H54 (cell line): Measurements from ENCODE around the gene FRMD4A.

Experiments
- DNase-seq: peaks from one replicate; pipeline ENCODE4 v3.0.0; 2011; ENCODE audit warnings: low spot score, mixed read lengths; ENCODE audit not compliant: insufficient read length
- FAIRE-seq: peaks from 3 replicates; lab custom pipeline; 2011; peaks lifted over from hg19 to GRCh38; lab: Jason Lieb, UNC
- POLR2A ChIP-seq: IDR thresholded peaks from 2 replicates; pipeline ENCODE4 v1.6.1; 2011; ENCODE audit warnings: low read depth, mild to moderate bottlenecking, low read length

FRMD4A gene

DNA sequence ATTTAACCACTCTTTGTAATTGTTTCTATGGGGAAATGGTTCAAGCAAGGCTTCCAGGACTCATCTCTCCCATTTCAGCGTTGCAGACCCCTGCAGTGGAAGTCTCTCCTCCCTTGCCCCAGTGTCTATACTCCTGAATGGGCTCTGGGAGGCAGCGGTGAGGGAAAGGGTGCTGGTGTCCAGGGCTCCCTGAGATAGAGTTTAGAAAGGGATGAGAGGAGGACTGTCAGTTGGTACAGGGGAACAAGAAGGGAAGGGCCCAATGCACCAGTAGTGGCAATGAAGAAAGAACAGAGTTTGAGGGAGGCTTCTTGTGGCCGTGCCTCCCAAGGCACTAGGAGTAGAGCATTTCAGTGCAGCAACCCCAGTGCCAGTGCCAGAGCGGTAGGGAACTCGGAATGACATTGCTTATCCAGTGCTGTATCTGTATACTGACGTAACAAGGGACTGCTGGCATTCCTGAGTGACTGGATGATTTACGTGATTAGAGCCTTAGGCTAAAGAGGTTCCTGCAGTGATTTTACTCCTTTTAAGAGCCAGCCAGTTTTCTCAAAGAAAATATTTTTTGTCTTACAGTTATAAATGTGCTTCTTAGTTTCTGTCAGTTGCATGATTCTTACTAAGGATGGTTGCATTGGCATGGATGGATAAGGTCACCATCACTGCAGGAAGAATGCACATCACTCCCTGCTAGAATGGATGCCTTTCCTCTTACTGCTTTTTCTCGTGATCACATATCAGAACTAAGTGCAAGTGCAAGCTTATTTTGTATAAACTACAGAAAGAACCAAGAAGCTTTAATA lies 716.0 kb downstream of the FRMD4A start:
- peak; percentile 52 for DNase-seq
- TF ChIP-seq POLR2A, result no peak
- peak; percentile 98 for FAIRE-seq

DNA sequence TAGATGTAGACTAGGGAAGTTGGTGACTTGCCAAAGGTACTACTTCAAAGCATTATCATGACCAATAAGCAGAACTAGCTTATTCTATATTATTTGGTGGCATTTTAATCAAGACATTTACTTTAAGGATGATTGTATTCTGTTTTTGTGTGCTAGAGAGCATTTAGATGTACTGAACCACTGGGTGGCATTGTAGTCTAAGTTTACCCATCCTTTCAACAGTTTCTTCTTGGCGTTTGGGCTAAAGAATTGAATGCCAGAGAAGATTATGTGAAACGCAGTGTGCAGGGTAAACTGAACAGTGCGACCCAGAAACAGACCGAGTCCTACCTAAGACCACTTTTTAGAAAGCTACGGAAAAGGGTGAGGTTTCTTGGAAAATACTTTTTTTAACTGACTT lies 717.2 kb downstream of the FRMD4A start:
- FAIRE-seq (peak; percentile 88), DNase-seq (no peak)
- no peak for TF ChIP-seq POLR2A

DNA sequence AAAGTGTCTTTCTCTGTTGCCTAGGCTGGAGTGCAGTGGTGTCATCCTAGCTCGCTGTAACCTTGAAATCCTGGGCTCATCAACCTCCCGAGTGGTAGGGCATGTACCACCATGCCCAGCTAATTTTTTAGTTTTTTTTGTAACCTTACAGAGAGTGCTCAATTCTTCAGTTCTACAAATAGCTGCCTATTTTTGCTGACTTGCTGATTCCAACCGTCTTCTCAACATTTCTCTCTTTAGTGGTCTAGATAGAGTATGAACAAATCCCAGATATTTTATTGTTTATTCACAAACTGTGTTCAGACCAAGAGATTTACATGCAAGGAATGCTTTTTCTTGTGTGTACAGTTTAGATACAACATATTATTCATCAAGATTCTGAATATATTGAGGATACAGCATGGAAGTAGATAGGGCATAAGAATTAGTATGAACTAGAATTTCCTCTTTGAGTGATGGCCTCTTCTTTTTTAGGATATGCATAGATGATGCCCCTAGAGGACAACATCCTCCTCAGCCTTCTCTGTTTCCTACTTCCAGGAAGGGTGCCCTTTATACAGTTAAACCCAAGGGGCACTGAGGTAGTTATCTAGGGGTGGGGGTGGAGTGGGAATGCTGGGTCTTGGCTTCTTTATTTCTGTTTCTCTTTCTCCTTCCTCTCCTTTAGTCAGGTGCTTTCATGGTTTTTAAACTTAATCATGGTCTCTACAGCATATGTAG lies 717.9 kb downstream of the FRMD4A start:
- FAIRE-seq (no peak), DNase-seq (no peak)
- no peak for TF ChIP-seq POLR2A

DNA sequence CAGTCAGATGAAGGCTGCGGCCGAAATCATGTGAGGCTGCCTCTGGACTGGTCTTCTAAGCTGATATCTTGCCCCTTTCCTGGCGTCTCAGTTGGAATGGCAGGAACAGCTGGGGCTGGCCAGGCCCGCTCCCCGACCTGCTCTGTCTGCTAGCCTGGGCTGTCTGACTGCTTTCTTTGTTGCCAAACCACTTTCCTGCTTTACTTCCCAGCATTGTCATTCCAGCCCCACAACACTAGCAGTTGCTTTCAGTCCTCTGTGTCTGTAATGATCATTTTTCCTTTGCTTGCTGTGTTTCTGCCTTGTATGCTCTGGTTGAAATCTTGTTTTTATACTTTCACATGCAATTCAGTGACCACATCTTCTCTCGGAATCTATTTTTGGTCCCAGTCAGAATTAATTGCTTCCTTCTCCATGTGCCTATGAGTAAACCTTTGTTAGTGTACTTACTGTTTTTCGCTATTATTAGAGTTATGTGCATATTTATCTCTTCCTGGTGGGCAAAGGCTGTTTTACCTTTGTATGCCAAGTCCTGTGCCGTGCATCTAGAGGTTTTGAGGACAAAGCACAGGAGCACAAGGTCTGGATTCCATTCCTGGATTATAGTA lies 722.4 kb downstream of the FRMD4A start:
- no peak for DNase-seq
- TF ChIP-seq POLR2A, result no peak

DNA sequence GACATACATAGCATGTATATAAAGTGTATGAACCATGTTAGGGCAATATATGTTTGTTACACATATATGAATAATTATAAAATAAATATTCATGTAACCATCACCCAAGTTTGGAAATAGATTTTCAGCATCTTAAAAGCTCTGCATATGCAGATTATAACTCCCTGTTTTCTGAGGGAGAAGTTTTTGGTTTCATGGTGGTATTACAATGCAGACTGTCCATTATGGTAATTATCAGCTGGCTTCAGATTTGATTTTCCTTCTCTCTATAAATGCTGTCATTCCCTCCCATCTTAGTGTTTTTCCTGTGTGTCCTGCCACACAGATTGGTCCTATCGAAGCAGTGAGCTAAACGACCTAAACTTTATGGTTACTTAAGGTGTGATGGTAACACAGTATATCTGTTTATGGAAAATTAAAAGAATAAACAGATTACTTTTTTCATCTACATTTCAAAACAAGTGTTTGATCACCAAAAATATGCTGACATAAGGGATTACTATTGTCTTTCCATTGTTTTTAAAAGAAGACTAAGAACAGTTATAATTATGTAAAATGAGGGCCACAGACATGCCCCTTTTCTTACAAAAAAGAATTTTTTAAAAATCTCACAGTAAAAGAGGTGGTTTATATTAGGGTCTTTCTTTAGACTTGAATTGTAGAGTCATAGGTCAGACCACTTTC lies 726.2 kb downstream of the FRMD4A start:
- DNase-seq (no peak), FAIRE-seq (no peak)
- no peak for TF ChIP-seq POLR2A

More for the DNA sequence above, 722.4 kb downstream of the FRMD4A start:
- peak; percentile 60 for FAIRE-seq

DNA sequence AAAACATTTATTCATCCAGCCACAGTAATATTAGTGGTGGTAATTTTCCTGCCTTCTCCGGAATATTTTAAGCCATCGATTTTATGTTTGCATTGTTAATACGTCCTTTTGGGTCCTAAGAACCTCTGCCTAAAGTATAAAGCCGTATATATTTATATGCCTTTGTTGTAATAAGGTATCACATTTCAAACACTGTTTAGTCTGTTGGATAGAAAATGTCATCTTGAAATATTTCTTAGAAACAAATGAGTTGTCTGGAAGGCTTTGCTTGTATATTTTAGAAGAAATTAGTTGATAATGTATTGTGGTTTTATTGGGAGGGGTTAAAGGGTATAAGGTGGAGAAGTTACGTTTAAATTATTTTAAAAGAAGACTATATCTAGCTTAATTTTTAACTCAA lies 732.8 kb downstream of the FRMD4A start:
- FAIRE-seq (no peak), DNase-seq (no peak)
- TF ChIP-seq POLR2A, result no peak

DNA sequence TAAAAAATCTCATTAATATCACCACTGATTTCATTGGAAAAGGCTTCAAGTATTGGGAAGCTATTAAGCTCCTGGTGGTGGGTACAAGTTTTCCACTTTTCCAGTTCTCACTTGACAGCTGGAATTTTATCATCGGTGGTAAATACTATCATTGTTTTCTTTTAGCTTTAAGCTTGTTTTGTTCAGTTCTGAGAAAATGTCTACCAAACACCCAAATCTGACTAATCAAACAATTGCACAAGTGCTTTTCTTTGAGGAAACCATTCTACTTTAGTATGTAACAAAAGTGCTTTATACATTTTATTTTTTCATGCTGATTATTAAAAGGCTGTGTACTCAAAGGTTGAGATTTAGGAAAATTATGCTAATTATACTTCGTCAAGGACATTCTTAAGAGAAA lies 736.1 kb downstream of the FRMD4A start:
- TF ChIP-seq POLR2A, result no peak
- FAIRE-seq (no peak), DNase-seq (no peak)
